ENCODE measurements around the gene MAML2.

The MAML2 gene

DNA sequence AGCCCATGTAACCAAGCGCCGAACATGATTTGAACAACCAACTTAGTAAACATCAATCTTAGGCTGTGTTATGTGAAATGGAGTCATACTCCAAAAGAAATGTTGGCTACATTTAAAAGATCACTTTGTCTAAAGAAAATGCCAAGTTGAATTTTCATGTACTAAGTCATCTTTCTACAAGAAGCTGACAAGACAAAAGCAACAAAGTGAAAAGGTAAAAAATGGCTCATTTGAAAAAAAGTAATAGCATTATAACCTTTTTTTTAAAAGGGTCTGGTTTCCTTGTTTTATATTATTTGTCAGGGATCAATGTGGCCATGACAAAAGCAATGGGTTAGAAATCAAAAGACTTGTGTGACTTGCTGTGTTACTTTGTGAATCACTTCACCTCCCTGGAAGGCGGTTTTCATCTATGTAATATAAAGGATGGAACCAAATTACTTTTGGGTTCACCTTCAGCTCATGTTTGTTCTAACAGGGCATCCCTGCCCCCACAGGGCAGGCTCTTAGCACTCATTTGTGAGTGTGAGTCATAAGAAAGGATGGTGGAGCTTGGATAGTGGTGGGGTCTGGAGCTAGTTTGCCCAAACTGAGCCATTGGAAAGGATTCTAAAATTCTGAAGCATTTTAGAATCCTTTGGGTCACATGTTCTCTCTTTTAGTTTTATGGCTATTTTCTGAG is 287.1 kb downstream of the MAML2 start:
- TF ChIP-seq, protein P1, sequence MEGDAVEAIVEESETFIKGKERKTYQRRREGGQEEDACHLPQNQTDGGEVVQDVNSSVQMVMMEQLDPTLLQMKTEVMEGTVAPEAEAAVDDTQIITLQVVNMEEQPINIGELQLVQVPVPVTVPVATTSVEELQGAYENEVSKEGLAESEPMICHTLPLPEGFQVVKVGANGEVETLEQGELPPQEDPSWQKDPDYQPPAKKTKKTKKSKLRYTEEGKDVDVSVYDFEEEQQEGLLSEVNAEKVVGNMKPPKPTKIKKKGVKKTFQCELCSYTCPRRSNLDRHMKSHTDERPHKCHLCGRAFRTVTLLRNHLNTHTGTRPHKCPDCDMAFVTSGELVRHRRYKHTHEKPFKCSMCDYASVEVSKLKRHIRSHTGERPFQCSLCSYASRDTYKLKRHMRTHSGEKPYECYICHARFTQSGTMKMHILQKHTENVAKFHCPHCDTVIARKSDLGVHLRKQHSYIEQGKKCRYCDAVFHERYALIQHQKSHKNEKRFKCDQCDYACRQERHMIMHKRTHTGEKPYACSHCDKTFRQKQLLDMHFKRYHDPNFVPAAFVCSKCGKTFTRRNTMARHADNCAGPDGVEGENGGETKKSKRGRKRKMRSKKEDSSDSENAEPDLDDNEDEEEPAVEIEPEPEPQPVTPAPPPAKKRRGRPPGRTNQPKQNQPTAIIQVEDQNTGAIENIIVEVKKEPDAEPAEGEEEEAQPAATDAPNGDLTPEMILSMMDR (IDR thresholded peaks at IDR 0.05; ENCODE audit: low read depth, low read length): no peak
- no peak overlapping the region for H3K4me3 ChIP-seq (ENCODE audit: low read depth, low read length)

DNA sequence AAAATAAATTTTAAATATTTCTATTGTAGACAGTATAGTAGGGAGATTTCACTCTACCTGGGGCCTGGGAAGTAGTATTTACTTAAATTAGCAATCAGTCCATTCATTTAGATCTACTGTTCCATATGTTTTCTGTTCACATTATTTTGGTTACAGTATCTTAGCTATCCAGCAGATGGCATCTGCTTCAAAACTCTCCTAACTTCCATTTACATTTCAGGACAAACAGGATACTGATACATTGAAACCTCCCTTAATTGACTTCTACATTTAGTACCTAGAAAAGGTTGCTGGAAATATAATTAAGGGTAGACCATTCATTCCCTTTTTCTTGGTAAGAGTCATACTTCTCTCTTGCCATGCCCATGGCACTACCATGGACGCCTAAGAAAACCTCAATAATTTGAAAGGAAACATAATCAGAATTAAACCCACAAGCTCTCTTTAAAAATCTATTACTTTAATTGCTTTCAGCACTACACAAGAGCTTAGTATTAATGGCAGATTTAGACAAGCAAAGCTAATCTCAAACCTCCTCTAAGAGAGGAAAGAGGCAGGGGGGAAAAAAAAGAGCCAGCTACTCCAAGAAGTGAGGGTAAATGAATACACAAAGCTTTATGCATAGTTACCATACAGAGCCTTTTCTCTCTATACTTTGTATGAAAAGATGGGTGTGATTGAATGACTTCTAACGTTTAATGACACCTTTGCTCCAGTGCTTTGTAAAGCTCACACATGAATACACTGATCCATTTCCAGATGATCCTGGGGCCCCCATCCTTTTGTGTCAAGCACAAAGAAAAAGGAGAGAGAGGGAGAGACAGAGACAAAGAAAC is 287.9 kb downstream of the MAML2 start:
- H3K4me3 ChIP-seq (ENCODE audit: low read depth, low read length): no peak overlapping the region

DNA sequence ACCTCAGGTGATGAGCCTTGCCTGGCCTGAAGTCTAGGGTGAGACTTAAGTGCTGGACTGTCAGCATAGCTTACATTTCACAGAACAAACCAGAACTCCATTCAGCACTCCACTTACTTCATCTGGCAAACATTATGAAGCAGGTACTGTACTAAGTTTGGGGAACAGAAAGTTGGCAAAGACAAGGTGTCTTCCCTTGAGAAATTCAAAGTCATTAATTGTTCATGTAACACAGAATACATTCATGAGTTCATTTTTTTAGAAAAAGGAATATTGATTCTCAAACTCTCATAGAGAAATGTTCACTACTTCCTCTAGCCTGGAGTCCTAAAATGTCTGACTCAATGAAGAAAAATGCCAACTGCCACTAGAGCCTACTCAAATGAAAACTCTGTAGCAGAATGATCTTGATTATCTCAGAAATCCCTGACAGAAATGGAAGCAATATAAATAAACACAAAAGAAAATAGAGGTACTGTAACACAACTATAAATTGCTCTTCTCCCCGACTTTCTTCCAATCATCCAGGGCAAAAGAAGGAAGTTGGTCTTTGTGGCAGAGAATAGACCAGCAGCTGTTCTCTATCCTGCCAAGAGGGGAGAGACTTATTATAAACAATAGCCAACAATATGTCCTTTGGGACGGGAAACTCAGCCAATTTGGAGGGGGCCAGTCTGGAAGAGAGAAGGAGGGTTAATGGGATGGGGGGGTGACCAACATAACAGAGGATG is 289.9 kb downstream of the MAML2 start:
- no peak overlapping the region for H3K4me3 ChIP-seq (ENCODE audit: low read depth, low read length)
- TF ChIP-seq, protein P1 (IDR thresholded peaks at IDR 0.05; ENCODE audit: low read depth, low read length): no peak

More for the DNA sequence above, 287.9 kb downstream of the MAML2 start:
- TF ChIP-seq, protein P1 (IDR thresholded peaks at IDR 0.05; ENCODE audit: low read depth, low read length): peak; percentile 19; the same call in 1 of the 2 replicates

DNA sequence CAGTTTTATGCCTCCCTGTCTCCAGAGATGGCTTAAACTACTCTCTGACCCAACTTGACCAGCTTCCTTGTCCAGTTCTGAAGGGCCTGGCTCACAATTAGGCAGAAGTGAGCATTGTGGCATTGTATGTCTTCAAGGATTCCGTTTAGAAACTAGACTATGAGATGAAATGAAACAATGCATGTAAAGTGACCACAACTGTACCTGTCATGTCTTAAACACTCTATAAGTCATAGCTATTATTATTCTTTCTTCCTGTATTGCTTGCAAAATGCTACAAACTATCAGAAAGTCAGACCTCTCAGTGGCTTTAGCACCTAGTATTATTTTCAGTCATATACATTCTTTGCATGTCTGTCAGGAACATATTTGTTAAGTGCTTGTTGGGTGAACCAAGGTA is 291.2 kb downstream of the MAML2 start:
- TF ChIP-seq, protein P1 (IDR thresholded peaks at IDR 0.05; ENCODE audit: low read depth, low read length): no peak
- H3K4me3 ChIP-seq (ENCODE audit: low read depth, low read length): no peak overlapping the region

DNA sequence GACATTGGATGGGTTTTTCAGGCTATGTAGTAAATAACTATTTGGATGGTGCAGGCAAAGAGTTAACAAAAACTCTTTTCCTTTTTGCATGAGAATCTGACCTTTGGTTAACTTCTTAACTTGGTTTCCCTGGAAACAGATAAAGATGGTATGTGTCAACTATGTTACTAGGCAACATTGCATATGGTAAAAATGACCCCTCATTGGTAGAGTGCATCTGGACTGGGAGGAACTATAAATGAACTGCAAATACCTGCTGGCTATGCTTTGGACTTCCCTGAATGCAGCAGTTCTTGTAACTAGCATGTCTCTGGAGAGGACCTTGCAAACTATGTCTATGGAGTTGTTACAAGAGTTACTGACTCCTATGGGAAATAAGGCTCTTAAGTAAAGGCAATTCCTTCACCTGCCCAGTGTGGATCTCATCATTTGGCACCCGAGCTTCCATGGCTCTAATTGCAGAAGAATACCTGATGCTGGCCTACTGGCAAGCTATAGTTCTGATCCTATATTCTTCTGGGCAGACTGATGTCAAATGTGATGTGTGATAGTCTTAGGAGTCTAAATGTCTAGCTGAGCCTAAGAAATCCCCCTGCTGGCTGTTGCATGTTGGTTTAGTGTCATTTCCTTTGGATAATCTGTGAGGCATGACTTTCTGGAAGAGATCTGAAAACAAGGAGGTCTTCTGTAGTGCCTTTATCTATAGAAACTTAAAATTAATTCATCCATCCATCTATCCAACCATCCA is 292.4 kb downstream of the MAML2 start:
- TF ChIP-seq, protein P1 (IDR thresholded peaks at IDR 0.05; ENCODE audit: low read depth, low read length): no peak
- H3K4me3 ChIP-seq (ENCODE audit: low read depth, low read length): no peak overlapping the region

DNA sequence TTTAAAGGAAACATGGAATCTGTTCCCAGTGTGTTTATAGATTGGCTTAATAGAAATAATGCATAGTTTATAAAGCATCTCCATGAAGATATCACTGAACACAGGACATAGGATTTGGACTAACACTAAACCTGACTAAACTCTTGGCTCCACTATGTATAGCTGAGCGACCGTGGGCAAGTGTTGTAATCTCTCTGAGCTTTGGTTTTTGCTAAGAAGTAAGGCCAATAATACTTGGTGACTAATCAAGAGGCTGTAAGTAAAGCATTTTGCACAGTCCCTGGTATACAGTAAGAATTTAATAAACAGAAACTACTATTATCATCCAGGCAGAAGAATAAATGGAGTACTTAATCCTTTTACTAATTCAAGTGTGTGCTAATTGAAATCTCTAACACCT is 293.6 kb downstream of the MAML2 start:
- TF ChIP-seq, protein P1 (IDR thresholded peaks at IDR 0.05; ENCODE audit: low read depth, low read length): no peak
- no peak overlapping the region for H3K4me3 ChIP-seq (ENCODE audit: low read depth, low read length)

All from WI38 (cell line).